Sigmoid colon (tissue), 4 donors: ENCODE measurements around the gene MS4A18.

Source experiments
- EP300 ChIP-seq, 4 donors: sonication (generic); formaldehyde crosslinking; IDR thresholded peaks; one replicate each; pipeline ENCODE4 v1.6.1; 2017; ENCODE audit warnings: antibody characterized with exemption in 4 of 4
- POLR2A ChIP-seq, 2 donors: fragments of 450-650 bp; IDR thresholded peaks; one replicate each; pipeline ENCODE4 v1.6.1; 2016; ENCODE audit warnings: antibody characterized with exemption in 2 of 2, mild to moderate bottlenecking in 2 of 2, moderate library complexity in 2 of 2
- POLR2AphosphoS5 ChIP-seq, 4 donors: sonication (generic); formaldehyde crosslinking; IDR thresholded peaks; one replicate each; pipeline ENCODE4 v1.6.1; 2017; ENCODE audit warnings: antibody characterized with exemption in 4 of 4
- TF ChIP-seq, protein P1 (sequence below), 4 experiments: fragments of 450-650 bp in 3 of 4; fragments of 200-600 bp in 1 of 4; IDR thresholded peaks; one replicate each; pipeline ENCODE4 v1.5.1; 2016 to 2019; ENCODE audit warnings: antibody characterized with exemption in 4 of 4, mild to moderate bottlenecking in 3 of 4, moderate library complexity in 2 of 4

DNA sequence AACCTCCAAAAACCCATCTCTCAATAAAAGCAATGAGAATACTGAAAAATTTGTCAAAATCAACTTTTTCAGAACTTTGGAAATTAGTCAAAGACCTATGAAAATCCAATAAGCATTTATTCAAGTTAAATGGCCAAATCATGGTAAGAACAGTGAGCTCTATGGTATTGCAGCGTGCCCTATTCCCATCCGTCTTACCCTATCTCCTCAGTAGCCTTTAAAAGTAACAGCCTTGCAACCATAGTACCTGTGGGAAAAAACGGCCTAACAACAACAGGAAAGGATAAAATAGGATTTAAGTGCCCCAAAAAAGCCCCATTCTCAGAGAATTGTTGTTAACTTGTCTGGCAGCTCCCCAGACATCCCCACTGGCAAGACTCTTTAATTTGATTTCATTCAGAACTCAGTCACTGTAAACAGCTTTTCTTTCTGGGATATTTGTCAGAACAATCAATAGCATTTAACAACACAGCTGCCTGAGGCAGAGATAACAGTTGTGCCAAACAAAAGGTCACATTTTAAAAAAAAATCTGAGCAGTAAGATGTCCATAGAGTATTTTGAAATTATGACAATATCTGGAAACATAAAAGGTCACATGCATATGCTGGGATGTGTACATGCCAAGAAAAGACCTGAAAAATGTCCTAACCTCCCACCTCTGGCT lies 43.9 kb upstream of the MS4A18 start:
- TF ChIP-seq, protein P1, sequence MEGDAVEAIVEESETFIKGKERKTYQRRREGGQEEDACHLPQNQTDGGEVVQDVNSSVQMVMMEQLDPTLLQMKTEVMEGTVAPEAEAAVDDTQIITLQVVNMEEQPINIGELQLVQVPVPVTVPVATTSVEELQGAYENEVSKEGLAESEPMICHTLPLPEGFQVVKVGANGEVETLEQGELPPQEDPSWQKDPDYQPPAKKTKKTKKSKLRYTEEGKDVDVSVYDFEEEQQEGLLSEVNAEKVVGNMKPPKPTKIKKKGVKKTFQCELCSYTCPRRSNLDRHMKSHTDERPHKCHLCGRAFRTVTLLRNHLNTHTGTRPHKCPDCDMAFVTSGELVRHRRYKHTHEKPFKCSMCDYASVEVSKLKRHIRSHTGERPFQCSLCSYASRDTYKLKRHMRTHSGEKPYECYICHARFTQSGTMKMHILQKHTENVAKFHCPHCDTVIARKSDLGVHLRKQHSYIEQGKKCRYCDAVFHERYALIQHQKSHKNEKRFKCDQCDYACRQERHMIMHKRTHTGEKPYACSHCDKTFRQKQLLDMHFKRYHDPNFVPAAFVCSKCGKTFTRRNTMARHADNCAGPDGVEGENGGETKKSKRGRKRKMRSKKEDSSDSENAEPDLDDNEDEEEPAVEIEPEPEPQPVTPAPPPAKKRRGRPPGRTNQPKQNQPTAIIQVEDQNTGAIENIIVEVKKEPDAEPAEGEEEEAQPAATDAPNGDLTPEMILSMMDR (IDR thresholded peaks at IDR 0.05), result no peak
- TF ChIP-seq POLR2A (IDR thresholded peaks at IDR 0.05), result no peak
- TF ChIP-seq POLR2AphosphoS5 (IDR thresholded peaks at IDR 0.05), result no peak
- no peak for TF ChIP-seq EP300 (IDR thresholded peaks at IDR 0.05)
